ENCODE results near the gene GNAQ. TPM values are rescaled to one million over a fixed set of nuclear protein-coding genes. Genes with fewer than 3 reads are reported as not detected.
"Not testable (repeated sequence)": the region's sequence is repeated elsewhere in the genome, so short reads cannot be mapped to it uniquely, and the experiment has no call there.

Gene GNAQ
- total RNA-seq, 1 experiment from 2014 or later = 0.51 TPM

GRCh38 chr9:77764894-77765780, 266.5 kb downstream of the GNAQ start:
- Histone ChIP-seq H3K9me3 (ENCODE audit: low read length) (no peaks in the 10 kb centered on the region), H3K9ac (ENCODE audit: low read length) (no peak overlapping the region), H4K20me1 (ENCODE audit: low read length) (no peaks in the 10 kb centered on the region), H3K27ac (ENCODE audit: low read length) (no peak overlapping the region), H3K4me1 (ENCODE audit: insufficient read depth, low read length) (no peaks in the 10 kb centered on the region), H3K27me3 (ENCODE audit: low read length) (no peaks in the 10 kb centered on the region), H3K79me2 (ENCODE audit: low read length) (no peaks in the 10 kb centered on the region), H2AFZ (ENCODE audit: low read length) (no peak overlapping the region), H3K4me2 (ENCODE audit: low read length) (no peak overlapping the region), H3K9me2 (replicated peaks; ENCODE audit: low read length) (no peaks in the 10 kb centered on the region), H3F3A (ENCODE audit: low read length, unreplicated experiment) (no peaks in the 10 kb centered on the region), H3K4me3 (ENCODE audit: low read length) (no peak overlapping the region), H3K36me3 (ENCODE audit: low read depth, low read length) (no peaks in the 10 kb centered on the region)
- TF ChIP-seq EZH2phosphoT487 (IDR thresholded peaks at IDR 0.05; ENCODE audit: borderline replicate concordance, low read length) (no peak), CTCF (conservative IDR thresholded peaks at IDR 0.05; ENCODE audit: low read depth, low read length) (peak; percentile 78), EZH2 (IDR thresholded peaks at IDR 0.05; ENCODE audit: low read length, unreplicated experiment) (no peak)
- POLR2A ChIA-PET (ENCODE audit: unreplicated experiment) = no interaction called here
- CTCF ChIA-PET = no interaction called here
- ATAC-seq = peak; percentile 48; the same call in 1 of the 2 replicates
- peak; percentile 70 for DNase-seq
- intact Hi-C loops (cut with micrococcal nuclease) = loop anchor here (1.0 to 10.0 kb wide), 3 partner anchors 80 to 598 kb away; no protein-coding TSS in a partner anchor
- no TSS peak for BruUV-seq (replicated peaks)

GRCh38 chr9:77763566-77763965, 268.0 kb downstream of the GNAQ start:
- Histone ChIP-seq H3K9ac (ENCODE audit: low read length) (no peak overlapping the region), H4K20me1 (ENCODE audit: low read length) (no peaks in the 10 kb centered on the region), H3K4me2 (ENCODE audit: low read length) (no peak overlapping the region), H3K4me1 (ENCODE audit: insufficient read depth, low read length) (no peaks in the 10 kb centered on the region), H3K27ac (ENCODE audit: low read length) (no peak overlapping the region), H3K9me2 (replicated peaks; ENCODE audit: low read length) (no peaks in the 10 kb centered on the region), H2AFZ (ENCODE audit: low read length) (no peak overlapping the region), H3K4me3 (ENCODE audit: low read length) (no peak overlapping the region), H3K79me2 (ENCODE audit: low read length) (no peaks in the 10 kb centered on the region), H3K27me3 (ENCODE audit: low read length) (no peaks in the 10 kb centered on the region), H3F3A (ENCODE audit: low read length, unreplicated experiment) (no peaks in the 10 kb centered on the region), H3K36me3 (ENCODE audit: low read depth, low read length) (no peaks in the 10 kb centered on the region), H3K9me3 (ENCODE audit: low read length) (no peaks in the 10 kb centered on the region)
- no TSS peak for BruUV-seq (replicated peaks)
- TF ChIP-seq EZH2phosphoT487 (IDR thresholded peaks at IDR 0.05; ENCODE audit: borderline replicate concordance, low read length) (no peak), EZH2 (IDR thresholded peaks at IDR 0.05; ENCODE audit: low read length, unreplicated experiment) (no peak), CTCF (conservative IDR thresholded peaks at IDR 0.05; ENCODE audit: low read depth, low read length) (no peak)
- ChIA-PET CTCF (no interaction called here), POLR2A (ENCODE audit: unreplicated experiment) (no interaction called here)
- intact Hi-C loops (cut with micrococcal nuclease) = loop anchor here (10.0 kb wide), 1 partner anchor 81 kb away; no protein-coding TSS in a partner anchor
- DNase-seq (no peak), ATAC-seq (no peak)

GRCh38 chr9:77760919-77761318, 270.7 kb downstream of the GNAQ start:
- H3K4me3 ChIP-seq (ENCODE audit: low read length); H4K20me1 ChIP-seq (ENCODE audit: low read length); H3K27ac ChIP-seq (ENCODE audit: low read length); BruUV-seq (replicated peaks); H3K9me3 ChIP-seq (ENCODE audit: low read length); H3K27me3 ChIP-seq (ENCODE audit: low read length); H3K36me3 ChIP-seq (ENCODE audit: low read depth, low read length); H3F3A ChIP-seq (ENCODE audit: low read length, unreplicated experiment); H3K4me2 ChIP-seq (ENCODE audit: low read length); H2AFZ ChIP-seq (ENCODE audit: low read length); H3K9me2 ChIP-seq (replicated peaks; ENCODE audit: low read length); H3K4me1 ChIP-seq (ENCODE audit: insufficient read depth, low read length); H3K79me2 ChIP-seq (ENCODE audit: low read length); H3K9ac ChIP-seq (ENCODE audit: low read length); CTCF ChIA-PET; ATAC-seq; DNase-seq; POLR2A ChIA-PET (ENCODE audit: unreplicated experiment): not testable (repeated sequence)
- intact Hi-C loops (cut with micrococcal nuclease) = loop anchor here (10.0 kb wide), 1 partner anchor 84 kb away; no protein-coding TSS in a partner anchor
